HepG2 (cell line): ENCODE data around the gene RHOD. TPM values are rescaled to one million over a fixed set of nuclear protein-coding genes. Genes with fewer than 3 reads are reported as not detected.

Experiments used
- ATAC-seq: fragments of 200-7000 bp; cut with Tn5 transposase; 3 replicates; pipeline ENCODE4 v1.9.1; 2020; ENCODE audit warnings: mild to moderate bottlenecking, moderate library complexity
- BruUV-seq: library from RNA; stranded (reverse); fragments of 400-500 nt; replicated peaks from 2 replicates; lab custom pipeline; 2021; lab: Mats Ljungman, UMichigan
- CTCF ChIA-PET: fragments of 300-600 bp; formaldehyde crosslinking; extraction: SDS; loops from one replicate; lab custom pipeline; 2021; ENCODE audit warnings: low total read pairs, inconsistent platforms, low intra/inter-chr PET ratio; lab: Yijun Ruan, JAX
- POLR2A ChIA-PET: fragments of 350-600 bp; sonication (Branson Sonifier 250); formaldehyde crosslinking; loops from one replicate; lab custom pipeline; 2020; ENCODE audit warnings: antibody characterized with exemption, inconsistent platforms; lab: Yijun Ruan, JAX
- DNase-seq: peaks from one replicate; pipeline ENCODE4 v3.0.0-alpha.2; 2015; ENCODE audit warnings: low spot score
- FAIRE-seq: peaks from 3 replicates; lab custom pipeline; 2011; peaks lifted over from hg19 to GRCh38; lab: Jason Lieb, UNC
- H2AFZ ChIP-seq: one replicate; pipeline ENCODE4 v1.6.1; 2011; ENCODE audit warnings: low read length, inconsistent platforms
- H3K27ac ChIP-seq: fragments of 300-600 bp; 3 replicates; pipeline ENCODE4 v1.8.0; 2011; ENCODE audit warnings: mixed run types, mild to moderate bottlenecking, mixed read lengths, low read length, inconsistent platforms; ENCODE audit not compliant: insufficient read depth; ENCODE audit errors: extremely low read length
- H3K27me3 ChIP-seq, 2 experiments: fragments of 200-600 bp in 1 of 2; 2 replicates in 1 of 2; 3 replicates in 1 of 2; pipeline versions ENCODE4 v1.6.0 to v1.8.0; 2011; ENCODE audit warnings: low read length in 2 of 2, mild to moderate bottlenecking in 2 of 2, moderate library complexity in 2 of 2, inconsistent platforms in 1 of 2; ENCODE audit not compliant: insufficient read depth in 2 of 2, control insufficient read depth in 1 of 2
- H3K36me3 ChIP-seq, 2 experiments: fragments of 200-600 bp in 1 of 2; replicated peaks in 1 of 2; 2 replicates in 1 of 2; 3 replicates in 1 of 2; pipeline versions ENCODE4 v1.5.1 to v1.8.0; 2011; ENCODE audit warnings: low read length in 2 of 2, inconsistent platforms in 1 of 2; ENCODE audit not compliant: insufficient read depth in 2 of 2, control insufficient read depth in 1 of 2
- H3K4me1 ChIP-seq: 2 replicates; pipeline ENCODE4 v1.5.1; 2012; ENCODE audit warnings: low read length, inconsistent platforms; ENCODE audit not compliant: insufficient read depth
- H3K4me2 ChIP-seq: 2 replicates; pipeline ENCODE4 v1.6.0; 2011; ENCODE audit warnings: low read depth, low read length, inconsistent platforms
- H3K4me3 ChIP-seq, 3 experiments: fragments of 200-600 bp in 1 of 3; sonication (generic), shearing (Covaris generic) in 1 of 3; replicated peaks in 1 of 3; 2 replicates each; pipeline ENCODE4 v1.5.1; 2011 to 2016; ENCODE audit warnings: low read length in 3 of 3, inconsistent platforms in 2 of 3, low read depth in 2 of 3, mild to moderate bottlenecking in 2 of 3, control low read depth in 1 of 3, mixed read lengths in 1 of 3; ENCODE audit not compliant: insufficient read depth in 1 of 3
- H3K79me2 ChIP-seq: one replicate; pipeline ENCODE4 v1.6.1; 2011; ENCODE audit warnings: low read length, inconsistent platforms; ENCODE audit not compliant: insufficient read depth
- H3K9ac ChIP-seq: 2 replicates; pipeline ENCODE4 v1.6.0; 2011; ENCODE audit warnings: mild to moderate bottlenecking, low read depth, low read length, inconsistent platforms; ENCODE audit not compliant: insufficient read depth
- H3K9me3 ChIP-seq: 2 replicates; pipeline ENCODE4 v1.5.1; 2012; ENCODE audit warnings: mild to moderate bottlenecking, low read length
- H4K20me1 ChIP-seq: 2 replicates; pipeline ENCODE4 v1.6.0; 2011; ENCODE audit warnings: inconsistent platforms, mild to moderate bottlenecking, low read length, moderate library complexity; ENCODE audit not compliant: insufficient read depth
- ELF3 ChIP-seq: IDR thresholded peaks from 2 replicates; pipeline ENCODE4 v1.6.1; 2016; ENCODE audit warnings: missing genetic modification reagents, missing compliant biosample characterization
- GLMP ChIP-seq: sonication (generic); formaldehyde crosslinking; IDR thresholded peaks from 2 replicates; pipeline ENCODE4 v1.9.0; 2021; ENCODE audit warnings: missing genetic modification reagents, mild to moderate bottlenecking, borderline replicate concordance
- HOXA3 ChIP-seq: sonication (generic); formaldehyde crosslinking; IDR thresholded peaks from 2 replicates; pipeline ENCODE4 v1.5.0; 2020; ENCODE audit warnings: missing genetic modification reagents
- KDM2A ChIP-seq: sonication (generic); formaldehyde crosslinking; IDR thresholded peaks from 2 replicates; pipeline ENCODE4 v1.4.0; 2020; ENCODE audit warnings: low read depth, missing genetic modification reagents, borderline replicate concordance
- PATZ1 ChIP-seq: sonication (generic); formaldehyde crosslinking; IDR thresholded peaks from 2 replicates; pipeline ENCODE4 v1.4.0; 2020; ENCODE audit warnings: missing genetic modification reagents
- STAG1 ChIP-seq: sonication (generic); formaldehyde crosslinking; IDR thresholded peaks from 2 replicates; pipeline ENCODE4 v1.4.0; 2020; ENCODE audit warnings: missing genetic modification reagents
- SUZ12 ChIP-seq: fragments of 150-350 bp; IDR thresholded peaks from 2 replicates; pipeline ENCODE4 v1.6.1; 2014; ENCODE audit warnings: low read depth, low read length
- TFAP4 ChIP-seq: sonication (generic); IDR thresholded peaks from 2 replicates; pipeline ENCODE4 v1.6.1; 2016; ENCODE audit warnings: low read depth, borderline replicate concordance
- ZNF629 ChIP-seq: sonication (generic); formaldehyde crosslinking; conservative IDR thresholded peaks from 2 replicates; pipeline ENCODE4 v1.5.0; 2020; ENCODE audit warnings: missing genetic modification reagents
- ZNF781 ChIP-seq: sonication (generic); formaldehyde crosslinking; IDR thresholded peaks from 2 replicates; pipeline ENCODE4 v1.5.1; 2020; ENCODE audit warnings: borderline replicate concordance, mild to moderate bottlenecking, missing genetic modification reagents; ENCODE audit errors: not compliant biosample characterization
- ZNF883 ChIP-seq: sonication (generic); formaldehyde crosslinking; IDR thresholded peaks from 2 replicates; pipeline ENCODE4 v1.5.1; 2020; ENCODE audit warnings: mild to moderate bottlenecking, missing genetic modification reagents; ENCODE audit errors: not compliant biosample characterization
- WGBS: methylation state at CpG from one replicate; pipeline ENCODE4 v1.1.6; 2017; ENCODE audit warnings: low lambda C conversion rate; 5-methylcytosine and 5-hydroxymethylcytosine counted together
- in situ Hi-C: cut with HindIII; loops from 2 replicates; pipeline ENCODE4 v1.10.0; 2017; ENCODE audit warnings: low pct_unique_long_range_greater_than_20kb; ENCODE audit not compliant: extremely low pct_ligation_motif_present
- intact Hi-C: fragments of 100-400 bp; cut with micrococcal nuclease; formaldehyde crosslinking; loops from one replicate; pipeline ENCODE4 v1.10.0; 2022; ENCODE audit not compliant: unreplicated experiment
- polyA plus RNA-seq, 8 experiments: library from polyadenylated mRNA; depleted of rRNA in 3 of 8; stranded (reverse) in 7 of 8; unstranded in 1 of 8; fragments of >200 nt; fragmentation: Illumina TruSeq in 4 of 8; extraction: Trizol in 4 of 8; gene quantifications; 2 replicates each; pipeline versions ENCODE4 v1.2.1 to v1.2.3, GENCODE V29; 2011 to 2016; ENCODE audit warnings: low read depth in 4 of 8, missing spikeins in 1 of 8, mixed read lengths in 1 of 8; ENCODE audit not compliant: insufficient read depth in 1 of 8
- total RNA-seq, 5 experiments: library from RNA; depleted of rRNA; stranded (reverse); fragments of >200 nt; fragmentation: Illumina TruSeq; extraction: Trizol; gene quantifications; 2 replicates each; pipeline ENCODE4 v1.2.3, GENCODE V29; 2016; ENCODE audit warnings: low read depth in 1 of 5

RHOD gene
- total and polyA plus RNA-seq, 2 of the 13 experiments (the other 11 are each of a cell fraction or from before 2014, with no cell fraction given) = 0.27 to 0.98 TPM

GRCh38 chr11:67052891-67053290 is 3.8 kb upstream of the RHOD start:
- BruUV-seq = no TSS peak
- WGBS = 44% methylated on average over 5 of the region's 5 CpGs
- POLR2A ChIA-PET = interaction anchor here (0.8 to 1.3 kb wide), 2 partner anchors 9 to 13 kb away, joined by 3 to 4 read pairs; no protein-coding TSS in a partner anchor
- no peaks in the 10 kb centered on the region for H3K36me3 ChIP-seq
- CTCF ChIA-PET = no interaction called here
- no peaks in the 10 kb centered on the region for H4K20me1 ChIP-seq
- H3K9ac ChIP-seq = no peak overlapping the region
- H3K27ac ChIP-seq = no peak overlapping the region
- no peak overlapping the region for H2AFZ ChIP-seq
- H3K79me2 ChIP-seq = no peaks in the 10 kb centered on the region
- FAIRE-seq (no peak), ATAC-seq (no peak), DNase-seq (no peak)
- H3K4me1 ChIP-seq = peaks cover 61% of the 10 kb centered on the region
- H3K4me2 ChIP-seq = no peak overlapping the region
- H3K27me3 ChIP-seq = peaks cover 1 to 29% of the 10 kb centered on the region in 2 experiments; a peak in 1 of 5 replicates
- intact Hi-C loops = no loop called here
- in situ Hi-C loops = no loop called here
- TF ChIP-seq ZNF629 (CRISPR knock-in tag) = peak; percentile 64
- TF ChIP-seq ZNF883 = no peak
- no peak overlapping the region for H3K4me3 ChIP-seq
- no peaks in the 10 kb centered on the region for H3K9me3 ChIP-seq

GRCh38 chr11:67053896-67054329 is 2.7 kb upstream of the RHOD start:
- H3K27me3 ChIP-seq = peaks cover 1 to 29% of the 10 kb centered on the region in 2 experiments; a peak in 1 of 5 replicates
- peak overlapping the region; percentile 36; the same call in 1 of the 2 replicates for H3K9ac ChIP-seq
- H3K27ac ChIP-seq = peak overlapping the region; percentile 48
- peak; percentile 55 for FAIRE-seq
- intact Hi-C loops (loop anchor here (1.0 kb wide), 1 partner anchor 17 kb away; no protein-coding TSS in a partner anchor), in situ Hi-C loops (no loop called here)
- no peaks in the 10 kb centered on the region for H3K36me3 ChIP-seq
- peak; percentile 63 for ATAC-seq
- peak; percentile 37 for DNase-seq
- 3% methylated on average over 7 of the region's 7 CpGs for WGBS
- peak overlapping the region; percentile 69 for H3K4me2 ChIP-seq
- H3K79me2 ChIP-seq = no peaks in the 10 kb centered on the region
- H4K20me1 ChIP-seq = no peaks in the 10 kb centered on the region
- peak overlapping the region in 1 of 3 experiments; percentile 44; a peak in 1 of 6 replicates for H3K4me3 ChIP-seq
- ChIA-PET POLR2A (interaction anchor here (0.8 to 1.3 kb wide), 3 partner anchors 10 to 211 kb away, joined by 3 to 4 read pairs (median 4); partner anchors contain the start of gene RCE1), CTCF (interaction anchor here (2.2 kb wide), 1 partner anchor 18 kb away, joined by 14 read pairs; no protein-coding TSS in a partner anchor)
- H3K9me3 ChIP-seq = no peaks in the 10 kb centered on the region
- no peak overlapping the region for H2AFZ ChIP-seq
- H3K4me1 ChIP-seq = peaks cover 57% of the 10 kb centered on the region
- no TSS peak for BruUV-seq
- TF ChIP-seq TFAP4 (peak; percentile 6; the same call in 1 of the 2 replicates), HOXA3 (peak; percentile 18; the same call in 1 of the 2 replicates), ELF3 (0 out of 2 replicates have a peak, but pooled peaks have one; percentile 18), ZNF781 (CRISPR knock-in tag) (peak; percentile 45), STAG1 (peak; percentile 76), SUZ12 (no peak), PATZ1 (peak; percentile 56), GLMP (CRISPR knock-in tag) (no peak), KDM2A (CRISPR knock-in tag) (0 out of 2 replicates have a peak, but pooled peaks have one; percentile 24)
